ENCODE results near the gene GGTLC2.

GGTLC2 gene

DNA sequence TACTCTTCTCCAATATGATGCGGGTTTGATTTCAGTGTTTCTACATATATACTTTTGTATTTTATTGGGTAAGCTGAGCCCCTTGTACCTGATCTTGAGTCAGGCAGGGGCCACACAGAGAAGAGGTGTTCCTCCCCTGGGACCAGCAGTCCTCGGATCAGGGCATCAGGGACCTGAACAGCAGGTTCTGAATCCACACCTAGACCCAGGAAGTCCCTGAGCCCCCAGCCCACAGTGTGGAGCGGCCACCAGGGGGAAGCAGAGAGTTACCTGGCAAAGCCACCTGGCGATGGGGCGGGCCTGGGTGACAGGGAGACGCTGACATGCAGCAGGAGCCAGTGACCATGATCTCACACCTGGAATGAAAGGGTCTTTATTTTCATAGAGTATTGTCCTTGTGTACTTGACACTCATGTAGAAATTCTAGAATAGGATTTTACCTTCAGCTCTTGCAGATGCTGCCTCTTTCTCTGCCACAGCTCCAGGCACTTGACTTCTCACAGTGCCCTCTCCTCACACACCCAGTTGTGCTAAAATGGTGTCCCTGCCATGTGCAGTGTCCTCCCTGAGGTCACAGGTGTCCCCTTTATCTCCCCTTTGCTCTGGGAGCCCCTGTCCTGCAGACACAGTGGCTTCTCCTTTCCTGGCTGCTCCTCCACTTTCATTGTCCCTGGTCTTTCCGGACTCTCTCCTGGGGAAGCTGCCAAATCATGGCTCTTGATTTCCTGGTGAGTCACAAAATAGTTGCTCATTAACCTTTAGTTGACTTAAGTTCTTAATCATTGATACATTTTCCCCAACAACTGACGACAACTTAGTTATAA, 48.5 kb downstream of the GGTLC2 start:
- no peak overlapping the region for H3K27ac ChIP-seq (ENCODE audit: low read depth, low read length, severe bottlenecking)
- no peak overlapping the region for H3K4me3 ChIP-seq (ENCODE audit: extremely low read depth, insufficient read depth, low read length, poor library complexity, severe bottlenecking)

DNA sequence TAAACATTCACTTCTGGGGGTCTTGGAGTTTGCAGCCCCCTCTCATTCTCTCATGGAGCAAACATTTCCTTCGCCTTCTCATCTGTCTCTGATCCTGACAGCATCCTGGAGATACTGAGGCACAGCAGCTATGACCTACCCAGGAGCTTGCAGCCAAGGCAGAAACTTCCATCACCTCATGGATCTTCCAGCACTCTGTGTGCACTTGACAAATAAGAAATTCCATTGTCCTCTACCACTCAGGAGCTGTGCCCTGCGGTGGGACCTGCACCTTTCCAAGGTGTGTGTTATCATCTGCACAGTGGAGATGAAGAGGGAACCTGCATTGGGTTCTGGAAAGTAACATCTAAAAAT, 49.1 kb downstream of the GGTLC2 start:
- Histone ChIP-seq H3K4me1 (ENCODE audit: control insufficient read depth, insufficient read depth, low read length, poor library complexity, severe bottlenecking) (no peaks in the 10 kb centered on the region), H3K27ac (ENCODE audit: low read depth, low read length, severe bottlenecking) (no peak overlapping the region), H3K4me3 (ENCODE audit: extremely low read depth, insufficient read depth, low read length, poor library complexity, severe bottlenecking) (no peak overlapping the region), H3K36me3 (ENCODE audit: control insufficient read depth, insufficient read depth, low read length) (no peaks in the 10 kb centered on the region), H3K9me3 (ENCODE audit: control insufficient read depth, low read length) (no peaks in the 10 kb centered on the region)
- 75 to 82% methylated on average over 1 of the region's 2 CpGs for WGBS, 2 experiments (ENCODE audit: insufficient coverage in 2 of 2)

More for the DNA sequence above, 48.5 kb downstream of the GGTLC2 start:
- Histone ChIP-seq H3K4me1 (ENCODE audit: control insufficient read depth, insufficient read depth, low read length, poor library complexity, severe bottlenecking) (no peaks in the 10 kb centered on the region), H3K9me3 (ENCODE audit: control insufficient read depth, low read length) (no peaks in the 10 kb centered on the region), H3K36me3 (ENCODE audit: control insufficient read depth, insufficient read depth, low read length) (no peaks in the 10 kb centered on the region)
- 26 to 59% methylated on average over 3 to 6 of the region's 8 CpGs for WGBS, 2 experiments (ENCODE audit: insufficient coverage in 2 of 2)

DNA sequence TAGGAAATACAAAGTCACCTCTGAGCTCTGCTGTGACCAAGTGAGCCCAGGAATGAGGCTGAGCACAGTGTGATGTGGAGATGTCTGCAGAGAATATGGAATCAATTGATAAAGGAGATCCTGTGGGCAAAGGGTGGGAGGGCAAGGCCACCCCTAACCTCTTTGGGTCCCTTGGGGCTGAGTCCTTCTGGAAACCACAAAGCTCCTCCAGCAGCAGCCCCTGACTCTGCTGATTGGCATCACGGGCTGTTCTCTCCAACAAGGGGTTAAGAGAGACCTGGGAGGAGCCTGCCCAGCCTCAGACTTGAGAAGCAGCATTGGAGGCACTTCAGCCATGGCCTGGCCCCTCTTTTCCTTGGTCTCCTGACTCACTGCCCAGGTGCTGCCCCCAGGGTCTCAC, 49.7 kb downstream of the GGTLC2 start:
- WGBS, 2 experiments (ENCODE audit: insufficient coverage in 2 of 2), result 63 to 67% methylated on average over 1 of the region's 1 CpG
- Histone ChIP-seq H3K36me3 (ENCODE audit: control insufficient read depth, insufficient read depth, low read length) (no peaks in the 10 kb centered on the region), H3K4me3 (ENCODE audit: extremely low read depth, insufficient read depth, low read length, poor library complexity, severe bottlenecking) (no peak overlapping the region), H3K4me1 (ENCODE audit: control insufficient read depth, insufficient read depth, low read length, poor library complexity, severe bottlenecking) (no peaks in the 10 kb centered on the region), H3K27ac (ENCODE audit: low read depth, low read length, severe bottlenecking) (no peak overlapping the region), H3K9me3 (ENCODE audit: control insufficient read depth, low read length) (no peaks in the 10 kb centered on the region)

DNA sequence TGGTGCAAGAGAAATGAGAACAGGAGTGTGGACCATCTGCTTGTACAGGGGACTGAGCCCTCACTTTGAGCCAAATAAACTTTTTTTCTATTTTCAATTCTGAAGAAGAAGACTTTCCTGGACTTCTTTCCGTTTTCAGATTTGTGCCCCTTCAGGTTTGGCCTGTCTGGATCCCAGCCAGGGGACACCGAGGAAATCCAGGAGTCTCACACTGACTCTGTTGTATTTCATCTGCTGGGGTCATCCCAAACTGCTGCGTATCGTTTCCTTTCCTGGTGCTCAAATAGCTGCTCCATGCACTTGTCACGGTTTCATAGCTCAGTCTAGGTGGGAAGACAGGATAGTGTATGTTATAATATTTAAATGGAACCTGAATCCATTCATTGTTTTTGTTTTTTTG, 51.7 kb downstream of the GGTLC2 start:
- Histone ChIP-seq H3K4me3 (ENCODE audit: extremely low read depth, insufficient read depth, low read length, poor library complexity, severe bottlenecking) (no peak overlapping the region), H3K4me1 (ENCODE audit: control insufficient read depth, insufficient read depth, low read length, poor library complexity, severe bottlenecking) (no peaks in the 10 kb centered on the region), H3K36me3 (ENCODE audit: control insufficient read depth, insufficient read depth, low read length) (no peaks in the 10 kb centered on the region), H3K27ac (ENCODE audit: low read depth, low read length, severe bottlenecking) (no peak overlapping the region), H3K9me3 (ENCODE audit: control insufficient read depth, low read length) (no peaks in the 10 kb centered on the region)
- WGBS, 2 experiments (ENCODE audit: insufficient coverage in 2 of 2), result 86 to 89% methylated on average over 4 to 5 of the region's 5 CpGs

All from mesodermal cell (in vitro differentiated cells).